Hepatocyte (in vitro differentiated cells): ENCODE measurements around the gene MRPL1. TPM values are rescaled to one million over a fixed set of nuclear protein-coding genes. Genes with fewer than 3 reads are reported as not detected.

ENCODE experiments used
- DNase-seq: peaks from one replicate; pipeline ENCODE4 v3.0.0-alpha.2; 2016; ENCODE audit warnings: low spot score
- H2AFZ ChIP-seq: fragments of 200-600 bp; sonication (generic); 2 replicates; pipeline ENCODE4 v1.6.0; 2016; ENCODE audit warnings: antibody characterized with exemption, mild to moderate bottlenecking
- H3K27ac ChIP-seq: fragments of 200-600 bp; sonication (generic); 2 replicates; pipeline ENCODE4 v1.5.1; 2016; ENCODE audit warnings: mild to moderate bottlenecking
- H3K27me3 ChIP-seq: fragments of 200-600 bp; sonication (generic); 2 replicates; pipeline ENCODE4 v1.6.1; 2016
- H3K36me3 ChIP-seq: fragments of 200-600 bp; sonication (generic); replicated peaks from 2 replicates; pipeline ENCODE4 v1.5.1; 2016; ENCODE audit warnings: low read depth; ENCODE audit not compliant: insufficient read depth
- H3K4me1 ChIP-seq: fragments of 200-600 bp; sonication (generic); 2 replicates; pipeline ENCODE4 v1.5.1; 2016; ENCODE audit warnings: mild to moderate bottlenecking, moderate library complexity; ENCODE audit not compliant: insufficient read depth
- H3K4me2 ChIP-seq: fragments of 200-600 bp; sonication (generic); 2 replicates; pipeline ENCODE4 v1.6.0; 2016
- H3K4me3 ChIP-seq: fragments of 200-600 bp; sonication (generic); 2 replicates; pipeline ENCODE4 v1.5.1; 2016; ENCODE audit warnings: mild to moderate bottlenecking
- H3K79me2 ChIP-seq: fragments of 200-600 bp; sonication (generic); 2 replicates; pipeline ENCODE4 v1.6.0; 2017; ENCODE audit warnings: mild to moderate bottlenecking
- H3K9me2 ChIP-seq: fragments of 200-600 bp; sonication (generic); replicated peaks from 2 replicates; pipeline ENCODE4 v1.6.0; 2017; ENCODE audit warnings: mild to moderate bottlenecking; ENCODE audit not compliant: insufficient read depth
- H3K9me3 ChIP-seq: fragments of 200-600 bp; sonication (generic); 2 replicates; pipeline ENCODE4 v1.5.1; 2016; ENCODE audit warnings: low read depth, mild to moderate bottlenecking
- H4K20me1 ChIP-seq: fragments of 200-600 bp; sonication (generic); 2 replicates; pipeline ENCODE4 v1.6.0; 2016; ENCODE audit warnings: mild to moderate bottlenecking; ENCODE audit not compliant: insufficient read depth, poor library complexity, severe bottlenecking
- EZH2 ChIP-seq: fragments of 200-600 bp; sonication (generic); IDR thresholded peaks from 2 replicates; pipeline ENCODE4 v1.6.1; 2016; ENCODE audit warnings: antibody characterized with exemption, mild to moderate bottlenecking, borderline replicate concordance
- EZH2phosphoT487 ChIP-seq: fragments of 200-600 bp; sonication (generic); IDR thresholded peaks from one replicate; pipeline ENCODE4 v1.6.1; 2018; ENCODE audit warnings: antibody characterized with exemption, mild to moderate bottlenecking, low read depth, moderate library complexity; ENCODE audit not compliant: unreplicated experiment, severe bottlenecking
- WGBS: methylation state at CpG from one replicate; pipeline ENCODE4 v1.1.6; 2016; ENCODE audit warnings: low lambda C conversion rate; ENCODE audit errors: missing lambda C conversion rate; 5-methylcytosine and 5-hydroxymethylcytosine counted together
- polyA plus RNA-seq: library from polyadenylated mRNA; unstranded; fragments of >200 nt; fragmentation: Nextera tagmentation; extraction: Ambion mirVana; gene quantifications from 2 replicates; pipeline ENCODE4 v1.2.1, GENCODE V29; 2016
- total RNA-seq: library from RNA; depleted of rRNA; stranded (reverse); fragments of >200 nt; gene quantifications from 2 replicates; pipeline ENCODE4 v1.2.3, GENCODE V29; 2014
- TF ChIP-seq, protein P1 (sequence below): fragments of 200-600 bp; sonication (generic); IDR thresholded peaks from 2 replicates; pipeline ENCODE4 v1.5.1; 2016; ENCODE audit warnings: antibody characterized with exemption, mild to moderate bottlenecking; ENCODE audit not compliant: poor library complexity

Gene MRPL1
- total and polyA plus RNA-seq, 2 experiments from 2014 or later: 19.6 to 27.2 TPM

- H3K9me3 ChIP-seq: no peaks in the 10 kb centered on the region
- no peak overlapping the region for H2AFZ ChIP-seq
- H4K20me1 ChIP-seq: no peaks in the 10 kb centered on the region
- peaks cover 4% of the 10 kb centered on the region for H3K4me1 ChIP-seq
- no peaks in the 10 kb centered on the region for H3K27me3 ChIP-seq
- H3K27ac ChIP-seq: peak overlapping the region; percentile 50
- peaks cover 47% of the 10 kb centered on the region for H3K79me2 ChIP-seq
- no peak for DNase-seq
- H3K4me3 ChIP-seq: no peak overlapping the region
- TF ChIP-seq EZH2phosphoT487: no peak
- no peak for TF ChIP-seq EZH2
- TF ChIP-seq, protein P1, sequence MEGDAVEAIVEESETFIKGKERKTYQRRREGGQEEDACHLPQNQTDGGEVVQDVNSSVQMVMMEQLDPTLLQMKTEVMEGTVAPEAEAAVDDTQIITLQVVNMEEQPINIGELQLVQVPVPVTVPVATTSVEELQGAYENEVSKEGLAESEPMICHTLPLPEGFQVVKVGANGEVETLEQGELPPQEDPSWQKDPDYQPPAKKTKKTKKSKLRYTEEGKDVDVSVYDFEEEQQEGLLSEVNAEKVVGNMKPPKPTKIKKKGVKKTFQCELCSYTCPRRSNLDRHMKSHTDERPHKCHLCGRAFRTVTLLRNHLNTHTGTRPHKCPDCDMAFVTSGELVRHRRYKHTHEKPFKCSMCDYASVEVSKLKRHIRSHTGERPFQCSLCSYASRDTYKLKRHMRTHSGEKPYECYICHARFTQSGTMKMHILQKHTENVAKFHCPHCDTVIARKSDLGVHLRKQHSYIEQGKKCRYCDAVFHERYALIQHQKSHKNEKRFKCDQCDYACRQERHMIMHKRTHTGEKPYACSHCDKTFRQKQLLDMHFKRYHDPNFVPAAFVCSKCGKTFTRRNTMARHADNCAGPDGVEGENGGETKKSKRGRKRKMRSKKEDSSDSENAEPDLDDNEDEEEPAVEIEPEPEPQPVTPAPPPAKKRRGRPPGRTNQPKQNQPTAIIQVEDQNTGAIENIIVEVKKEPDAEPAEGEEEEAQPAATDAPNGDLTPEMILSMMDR: no peak
- H3K4me2 ChIP-seq: no peak overlapping the region
- H3K36me3 ChIP-seq: no peaks in the 10 kb centered on the region
- H3K9me2 ChIP-seq: no peaks in the 10 kb centered on the region
Observed at GRCh38 chr4:77880784-77881183, 18.2 kb downstream of the MRPL1 start.

GRCh38 chr4:77881460-77882295, 19.0 kb downstream of the MRPL1 start:
- Histone ChIP-seq H3K4me3 (no peak overlapping the region), H3K36me3 (no peaks in the 10 kb centered on the region), H3K9me2 (no peaks in the 10 kb centered on the region), H3K4me1 (peaks cover 4% of the 10 kb centered on the region), H2AFZ (no peak overlapping the region), H3K4me2 (peak overlapping the region; percentile 54), H4K20me1 (no peaks in the 10 kb centered on the region), H3K27ac (peak overlapping the region; percentile 50), H3K27me3 (no peaks in the 10 kb centered on the region), H3K79me2 (peaks cover 40% of the 10 kb centered on the region), H3K9me3 (no peaks in the 10 kb centered on the region)
- TF ChIP-seq EZH2 (no peak), EZH2phosphoT487 (no peak)
- TF ChIP-seq, protein P1: no peak
- peak; percentile 52 for DNase-seq
- WGBS: 70% methylated on average over 8 of the region's 8 CpGs

DNA sequence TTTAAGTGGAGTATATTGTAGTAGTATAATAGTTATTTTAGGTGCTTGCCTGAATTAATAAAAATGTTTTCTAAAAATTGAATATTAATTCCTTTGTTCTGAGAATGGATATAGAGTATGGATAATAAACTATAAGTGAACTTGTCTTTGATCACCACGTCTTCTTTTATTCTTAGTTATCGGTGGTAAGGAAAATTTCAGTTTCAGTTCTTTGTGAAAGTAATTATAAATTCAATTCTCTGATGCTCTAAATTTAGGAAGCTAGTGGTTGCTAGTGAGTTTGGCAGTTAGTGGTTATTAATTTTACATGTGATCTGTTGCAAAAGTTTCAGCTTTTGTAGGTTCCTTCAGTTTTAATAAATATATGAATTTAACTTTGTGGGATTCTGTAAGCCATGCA, 30.8 kb downstream of the MRPL1 start:
- H3K4me1 ChIP-seq: no peaks in the 10 kb centered on the region
- H2AFZ ChIP-seq: no peak overlapping the region
- 93% methylated on average over 2 of the region's 2 CpGs for WGBS
- no peaks in the 10 kb centered on the region for H3K9me3 ChIP-seq
- no peaks in the 10 kb centered on the region for H3K79me2 ChIP-seq
- TF ChIP-seq, protein P1: no peak
- no peak for TF ChIP-seq EZH2
- TF ChIP-seq EZH2phosphoT487: no peak
- no peak overlapping the region for H3K4me3 ChIP-seq
- no peaks in the 10 kb centered on the region for H3K9me2 ChIP-seq
- H4K20me1 ChIP-seq: no peaks in the 10 kb centered on the region
- DNase-seq: no peak
- no peak overlapping the region for H3K4me2 ChIP-seq
- H3K27me3 ChIP-seq: no peaks in the 10 kb centered on the region
- H3K36me3 ChIP-seq: no peaks in the 10 kb centered on the region
- no peak overlapping the region for H3K27ac ChIP-seq
